Calu3 (cell line): Measurements from ENCODE around the gene PPP1R14D. TPM values are rescaled to one million over a fixed set of nuclear protein-coding genes. Genes with fewer than 3 reads are reported as not detected.

ENCODE experiments used
- BruUV-seq: library from RNA; stranded (reverse); fragments of 400-500 nt; replicated peaks from 2 replicates; lab custom pipeline; 2021; lab: Mats Ljungman, UMichigan
- CTCF ChIA-PET: fragments of 300-600 bp; sonication (Branson Sonifier 250); formaldehyde crosslinking; loops from one replicate; lab custom pipeline; 2022; ENCODE audit warnings: antibody characterized with exemption; lab: Charles Lee
- DNase-seq: peaks from one replicate; pipeline ENCODE4 v3.0.0; 2022
- H3K27ac Mint-ChIP-seq: one replicate; pipeline ENCODE4 v1.8.0; 2022; ENCODE audit warnings: mixed read lengths; ENCODE audit not compliant: unreplicated experiment
- H3K27me3 Mint-ChIP-seq: one replicate; pipeline ENCODE4 v1.8.0; 2022; ENCODE audit warnings: mixed read lengths; ENCODE audit not compliant: unreplicated experiment
- H3K36me3 Mint-ChIP-seq: one replicate; pipeline ENCODE4 v1.8.0; 2022; ENCODE audit warnings: mild to moderate bottlenecking, moderate library complexity, mixed read lengths; ENCODE audit not compliant: insufficient read depth, unreplicated experiment
- H3K4me1 Mint-ChIP-seq: one replicate; pipeline ENCODE4 v1.8.0; 2022; ENCODE audit warnings: mild to moderate bottlenecking, low read depth, mixed read lengths; ENCODE audit not compliant: unreplicated experiment
- H3K4me3 Mint-ChIP-seq: one replicate; pipeline ENCODE4 v1.8.0; 2022; ENCODE audit warnings: mild to moderate bottlenecking, low read depth, moderate library complexity, mixed read lengths; ENCODE audit not compliant: unreplicated experiment
- H3K9me3 Mint-ChIP-seq: one replicate; pipeline ENCODE4 v1.8.0; 2022; ENCODE audit warnings: low read depth, mixed read lengths; ENCODE audit not compliant: unreplicated experiment
- CTCF ChIP-seq: fragments of 200-600 bp; IDR thresholded peaks from one replicate; pipeline ENCODE4 v1.8.0; 2022; ENCODE audit warnings: antibody characterized with exemption; ENCODE audit not compliant: unreplicated experiment
- intact Hi-C: fragments of 100-400 bp; cut with micrococcal nuclease; formaldehyde crosslinking; loops from one replicate; pipeline ENCODE4 v1.10.0; 2022; ENCODE audit not compliant: unreplicated experiment
- total RNA-seq: library from RNA; stranded (reverse); gene quantifications from 2 replicates; pipeline ENCODE4 v1.2.3, GENCODE V29; 2022

The PPP1R14D gene
- total RNA-seq, 1 experiment from 2014 or later, result 1.7 TPM

GRCh38 chr15:40787991-40788390 lies 40.5 kb downstream of the PPP1R14D start:
- Mint-ChIP-seq H3K27me3 (no peaks in the 10 kb centered on the region), H3K9me3 (no peaks in the 10 kb centered on the region), H3K4me3 (no peak overlapping the region), H3K27ac (peak overlapping the region; percentile 80), H3K36me3 (peaks cover 12% of the 10 kb centered on the region), H3K4me1 (peaks cover 12% of the 10 kb centered on the region)
- CTCF ChIA-PET, result interaction anchor here (0.5 to 2.4 kb wide), 5 partner anchors 37 to 106 kb away, joined by 3 to 8 read pairs (median 3); partner anchors contain the start of genes SPINT1 and VPS18
- no TSS peak for BruUV-seq
- intact Hi-C loops, result loop anchor here (2.0 to 10.0 kb wide), 3 partner anchors 19 to 113 kb away; partner anchors contain the start of gene C15orf62
- TF ChIP-seq CTCF, result no peak
- no peak for DNase-seq

- H3K4me3 Mint-ChIP-seq, result no peak overlapping the region
- TF ChIP-seq CTCF, result no peak
- intact Hi-C loops, result loop anchor here (2.0 to 10.0 kb wide), 3 partner anchors 19 to 113 kb away; partner anchors contain the start of gene C15orf62
- CTCF ChIA-PET, result interaction anchor here (0.5 to 2.4 kb wide), 4 partner anchors 48 to 107 kb away, joined by 3 to 8 read pairs (median 4); partner anchors contain the start of genes SPINT1 and VPS18
- peaks cover 10% of the 10 kb centered on the region for H3K4me1 Mint-ChIP-seq
- H3K36me3 Mint-ChIP-seq, result peaks cover 12% of the 10 kb centered on the region
- BruUV-seq, result no TSS peak
- peak overlapping the region; percentile 80 for H3K27ac Mint-ChIP-seq
- H3K27me3 Mint-ChIP-seq, result no peaks in the 10 kb centered on the region
- H3K9me3 Mint-ChIP-seq, result no peaks in the 10 kb centered on the region
- DNase-seq, result peak; percentile 82
Observed at GRCh38 chr15:40787344-40787841, 41.1 kb downstream of the PPP1R14D start.

GRCh38 chr15:40785814-40786213 lies 42.7 kb downstream of the PPP1R14D start:
- Mint-ChIP-seq H3K9me3 (no peaks in the 10 kb centered on the region), H3K4me3 (no peak overlapping the region), H3K4me1 (peaks cover 10% of the 10 kb centered on the region), H3K27me3 (no peaks in the 10 kb centered on the region), H3K27ac (no peak overlapping the region), H3K36me3 (peaks cover 12% of the 10 kb centered on the region)
- no peak for TF ChIP-seq CTCF
- intact Hi-C loops, result loop anchor here (2.0 to 10.0 kb wide), 3 partner anchors 17 to 111 kb away; partner anchors contain the start of gene C15orf62
- DNase-seq, result no peak
- CTCF ChIA-PET, result interaction anchor here (1.0 to 3.1 kb wide), 5 partner anchors 9 to 109 kb away, joined by 4 to 22 read pairs (median 8); partner anchors contain the start of gene VPS18
- BruUV-seq, result no TSS peak

- Mint-ChIP-seq H3K4me1 (peaks cover 10% of the 10 kb centered on the region), H3K27me3 (no peaks in the 10 kb centered on the region), H3K36me3 (peaks cover 12% of the 10 kb centered on the region), H3K27ac (no peak overlapping the region), H3K9me3 (no peaks in the 10 kb centered on the region), H3K4me3 (no peak overlapping the region)
- BruUV-seq, result no TSS peak
- intact Hi-C loops, result loop anchor here (5.0 to 10.0 kb wide), 2 partner anchors 62 to 110 kb away; no protein-coding TSS in a partner anchor
- no peak for DNase-seq
- TF ChIP-seq CTCF, result no peak
- CTCF ChIA-PET, result interaction anchor here (0.7 to 3.1 kb wide), 4 partner anchors 8 to 109 kb away, joined by 5 to 22 read pairs (median 11); partner anchors contain the start of gene VPS18
Observed at GRCh38 chr15:40785164-40785563, 43.3 kb downstream of the PPP1R14D start.
